ENCODE results near the gene SULT2B1. TPM values are rescaled to one million over a fixed set of nuclear protein-coding genes. Genes with fewer than 3 reads are reported as not detected.
A peak's percentile ranks its signal among the peaks of the same experiment; 100 is the strongest.

Gene SULT2B1
- 0.64 to 0.79 TPM (median 0.74 TPM) in 3 replicates for total RNA-seq

- Mint-ChIP-seq H3K9me3 (no peaks in the 10 kb centered on the region), H3K27me3 (ENCODE audit: low read depth) (no peaks in the 10 kb centered on the region), H3K4me1 (peaks cover 23% of the 10 kb centered on the region), H3K36me3 (no peaks in the 10 kb centered on the region), H3K27ac (peak within 1 kb of the TSS; percentile 39), H3K4me3 (no peak within 1 kb of the TSS)
- DNase-seq (ENCODE audit: low spot score in 2 of 2, unreplicated experiment in 2 of 2), result no peak
- no peak for TF ChIP-seq CTCF (IDR thresholded peaks at IDR 0.05; ENCODE audit: unreplicated experiment)
Observed at GRCh38 chr19:48551437-48552302, at the start of gene SULT2B1. Gene SULT2B1 (plus strand): TSS chr19:48552172. CDS start chr19:48552253, 81 bp downstream.

GRCh38 chr19:48502350-48503018 is 49.5 kb upstream of the SULT2B1 start:
- no peak for DNase-seq (ENCODE audit: low spot score in 2 of 2, unreplicated experiment in 2 of 2)
- no peak for TF ChIP-seq CTCF (IDR thresholded peaks at IDR 0.05; ENCODE audit: unreplicated experiment)
- Mint-ChIP-seq H3K27ac (peak overlapping the region; percentile 97), H3K9me3 (no peaks in the 10 kb centered on the region), H3K27me3 (ENCODE audit: low read depth) (no peaks in the 10 kb centered on the region), H3K4me3 (peak overlapping the region; percentile 55), H3K36me3 (no peaks in the 10 kb centered on the region), H3K4me1 (peaks cover 21% of the 10 kb centered on the region)

- no peak overlapping the region for H3K4me3 Mint-ChIP-seq
- peaks cover 23% of the 10 kb centered on the region for H3K4me1 Mint-ChIP-seq
- H3K27ac Mint-ChIP-seq, result no peak overlapping the region
- no peaks in the 10 kb centered on the region for H3K9me3 Mint-ChIP-seq
- peak; percentile 71 for TF ChIP-seq CTCF (IDR thresholded peaks at IDR 0.05; ENCODE audit: unreplicated experiment)
- H3K27me3 Mint-ChIP-seq (ENCODE audit: low read depth), result peaks cover 3% of the 10 kb centered on the region
- H3K36me3 Mint-ChIP-seq, result peaks cover 4% of the 10 kb centered on the region
- no peak for DNase-seq (ENCODE audit: low spot score in 2 of 2, unreplicated experiment in 2 of 2)
Observed at GRCh38 chr19:48506138-48506733, 45.7 kb upstream of the SULT2B1 start.

DNA sequence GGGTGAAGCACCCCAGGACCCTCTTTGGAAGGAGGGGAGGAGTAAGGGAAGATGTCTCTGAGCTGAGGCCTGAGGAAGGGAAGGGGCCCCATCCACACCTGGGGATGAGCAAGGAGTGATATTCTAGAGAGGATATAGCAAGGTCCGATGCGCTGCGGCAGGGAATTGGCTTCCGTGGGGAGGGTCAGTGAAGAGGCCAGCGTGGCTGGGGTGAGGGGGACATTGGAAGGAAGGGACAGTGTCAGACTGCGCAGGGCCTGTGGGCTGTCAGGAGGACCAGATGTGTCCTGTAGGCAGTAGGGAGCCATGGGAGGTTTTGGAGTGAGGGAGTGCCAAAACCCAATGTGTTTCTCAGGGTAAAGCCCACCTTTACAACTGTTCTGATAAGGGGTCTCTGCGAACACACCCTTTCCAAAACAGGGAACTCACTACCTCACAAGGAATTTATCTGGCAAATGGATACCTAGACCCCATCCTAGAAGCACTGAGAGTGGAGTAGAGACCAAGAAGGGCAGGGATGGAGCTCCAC is 44.0 kb upstream of the SULT2B1 start:
- peaks cover 15% of the 10 kb centered on the region for H3K4me1 Mint-ChIP-seq
- no peaks in the 10 kb centered on the region for H3K9me3 Mint-ChIP-seq
- no peak for TF ChIP-seq CTCF (IDR thresholded peaks at IDR 0.05; ENCODE audit: unreplicated experiment)
- H3K36me3 Mint-ChIP-seq, result peaks cover 4% of the 10 kb centered on the region
- DNase-seq (ENCODE audit: low spot score in 2 of 2, unreplicated experiment in 2 of 2), result no peak
- H3K27me3 Mint-ChIP-seq (ENCODE audit: low read depth), result peaks cover 3% of the 10 kb centered on the region
- H3K4me3 Mint-ChIP-seq, result no peak overlapping the region
- H3K27ac Mint-ChIP-seq, result no peak overlapping the region

DNA sequence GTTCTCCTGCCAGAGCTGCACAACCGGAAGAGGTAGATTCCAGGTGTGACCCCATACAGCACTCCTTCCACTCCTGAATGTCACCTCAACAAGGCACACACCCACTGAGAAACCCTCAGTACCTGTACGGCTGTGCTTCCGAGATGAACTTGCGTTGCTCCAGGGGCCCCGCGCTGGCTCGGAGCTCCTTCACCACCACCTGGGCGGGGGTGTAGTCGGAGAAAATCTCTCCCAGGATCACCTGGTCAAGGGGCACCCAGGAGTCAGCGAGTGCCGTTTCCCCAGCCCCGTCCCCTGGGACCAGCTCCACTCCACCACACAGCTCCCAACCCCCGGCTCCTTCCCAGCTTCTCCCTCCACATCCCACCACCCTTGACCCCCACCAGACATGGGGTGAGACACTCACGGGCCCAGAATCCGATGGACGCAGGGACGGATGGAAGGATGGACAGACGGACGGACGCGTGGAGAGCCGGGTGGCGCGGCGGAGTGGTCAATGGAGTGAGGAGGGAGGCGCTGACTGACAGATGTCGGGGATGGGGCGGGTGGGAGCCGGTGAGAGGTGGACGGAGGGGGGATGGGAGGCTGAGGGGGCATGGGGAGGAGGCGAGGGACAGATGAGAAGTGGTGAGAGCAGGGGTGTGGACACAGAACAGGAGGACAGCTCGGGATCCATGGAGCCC is 43.1 kb upstream of the SULT2B1 start:
- DNase-seq (ENCODE audit: low spot score in 2 of 2, unreplicated experiment in 2 of 2), result no peak
- H3K4me3 Mint-ChIP-seq, result no peak overlapping the region
- H3K36me3 Mint-ChIP-seq, result peaks cover 4% of the 10 kb centered on the region
- peaks cover 13% of the 10 kb centered on the region for H3K4me1 Mint-ChIP-seq
- no peak overlapping the region for H3K27ac Mint-ChIP-seq
- peaks cover 3% of the 10 kb centered on the region for H3K27me3 Mint-ChIP-seq (ENCODE audit: low read depth)
- no peak for TF ChIP-seq CTCF (IDR thresholded peaks at IDR 0.05; ENCODE audit: unreplicated experiment)
- H3K9me3 Mint-ChIP-seq, result no peaks in the 10 kb centered on the region
